ENCODE results near the gene RGS3.

The RGS3 gene

DNA sequence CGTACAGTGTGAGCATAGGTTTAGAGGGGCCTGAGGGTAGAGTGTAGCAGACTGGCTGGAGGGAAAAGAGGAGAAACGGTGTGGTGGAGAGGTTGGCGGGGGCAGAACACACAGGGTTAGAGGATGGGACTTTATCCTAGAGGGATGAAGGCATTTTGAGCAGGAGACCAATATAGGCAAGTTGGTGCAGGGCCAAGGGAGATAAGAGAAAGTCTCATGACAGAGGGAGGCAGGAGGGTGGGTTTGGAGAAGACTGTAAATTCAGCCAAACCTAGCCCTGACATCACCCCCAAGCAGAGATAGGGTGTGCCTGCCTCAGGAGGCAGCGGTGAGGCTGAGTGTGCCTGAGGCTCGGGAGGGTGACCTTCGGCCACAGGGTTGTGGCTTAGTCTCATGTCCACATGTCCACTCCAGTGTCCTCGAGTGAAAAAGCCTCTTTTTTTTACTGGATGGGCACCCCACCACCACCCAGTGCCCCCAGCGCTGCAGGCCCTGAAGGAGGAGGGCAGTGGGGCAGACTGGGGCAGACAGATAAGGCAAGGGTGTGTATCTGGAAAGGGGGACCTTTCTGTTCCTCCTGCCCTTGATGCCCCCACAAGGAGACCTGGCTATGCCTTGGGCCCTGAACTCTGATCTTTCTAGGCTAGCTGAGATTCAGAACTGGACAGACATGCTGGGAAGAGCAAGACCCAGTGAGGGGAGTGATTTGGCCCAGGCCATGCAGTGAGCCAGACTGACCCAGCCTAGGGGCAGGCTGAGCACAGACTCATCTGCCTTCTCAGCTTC, 108.7 kb downstream of the RGS3 start:
- DNase-seq (ENCODE audit: low spot score) = no peak

DNA sequence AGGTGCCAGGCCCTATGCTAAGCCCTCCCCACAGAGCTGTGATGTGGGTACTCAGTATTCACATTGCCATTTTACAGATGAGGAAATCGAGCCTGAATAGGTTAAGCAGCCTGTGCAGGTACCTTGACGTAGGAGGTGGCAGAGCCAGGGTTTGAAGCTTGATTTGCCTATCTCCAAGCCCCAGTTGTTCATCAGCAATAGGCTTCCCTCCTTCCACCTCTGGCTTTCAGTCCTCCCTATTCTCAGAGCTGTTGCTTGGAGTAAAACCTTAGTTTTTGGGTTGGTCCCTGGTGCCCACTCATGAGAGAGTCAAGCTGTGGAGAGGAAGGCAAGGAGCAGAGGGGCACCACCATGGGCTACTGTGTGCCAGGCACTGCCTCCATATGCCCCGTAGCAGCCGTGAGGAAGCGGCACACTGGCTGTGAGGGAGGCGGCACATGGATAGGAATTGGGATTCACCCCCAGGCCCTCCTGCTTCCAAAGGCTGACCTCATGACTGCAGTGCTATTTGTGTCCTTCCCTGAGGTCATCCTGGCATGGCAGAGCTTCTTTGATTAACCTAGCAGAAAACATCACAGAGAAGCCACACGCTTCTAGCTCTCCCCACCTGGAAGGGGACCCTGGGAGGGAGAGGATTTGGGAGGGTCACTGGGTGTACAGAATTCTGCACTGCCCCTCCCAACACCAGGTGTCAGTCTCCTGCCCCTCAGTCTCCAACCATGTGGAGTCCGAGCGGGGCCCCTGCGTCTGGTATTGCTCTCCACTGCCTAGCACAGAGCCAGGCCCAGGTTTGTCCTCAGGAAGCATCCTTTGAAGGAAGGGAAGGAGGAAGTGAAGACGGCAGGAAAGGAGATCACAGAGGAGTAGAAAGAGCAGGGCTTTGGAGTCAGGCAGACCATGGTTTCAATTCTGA, 109.8 kb downstream of the RGS3 start:
- DNase-seq (ENCODE audit: low spot score) = no peak

DNA sequence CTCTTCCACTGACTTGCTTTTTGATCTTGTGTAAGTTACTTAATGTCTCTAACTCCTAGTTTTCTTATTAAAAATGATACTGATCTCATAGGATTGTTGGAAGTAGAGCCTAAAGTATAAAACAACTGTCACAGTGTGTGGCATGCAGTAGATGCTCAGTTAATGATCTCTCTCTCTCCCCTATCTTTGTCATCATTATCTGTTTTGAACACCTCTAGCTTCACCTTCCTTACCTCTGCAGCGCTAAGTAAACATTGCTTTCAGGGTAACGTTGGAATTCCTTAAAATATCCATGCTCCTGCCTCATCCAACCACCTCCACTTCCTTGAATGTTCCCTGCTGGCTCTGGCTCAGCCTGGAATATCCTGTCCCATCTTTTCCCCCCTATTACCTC, 110.4 kb downstream of the RGS3 start:
- DNase-seq (ENCODE audit: low spot score) = no peak

DNA sequence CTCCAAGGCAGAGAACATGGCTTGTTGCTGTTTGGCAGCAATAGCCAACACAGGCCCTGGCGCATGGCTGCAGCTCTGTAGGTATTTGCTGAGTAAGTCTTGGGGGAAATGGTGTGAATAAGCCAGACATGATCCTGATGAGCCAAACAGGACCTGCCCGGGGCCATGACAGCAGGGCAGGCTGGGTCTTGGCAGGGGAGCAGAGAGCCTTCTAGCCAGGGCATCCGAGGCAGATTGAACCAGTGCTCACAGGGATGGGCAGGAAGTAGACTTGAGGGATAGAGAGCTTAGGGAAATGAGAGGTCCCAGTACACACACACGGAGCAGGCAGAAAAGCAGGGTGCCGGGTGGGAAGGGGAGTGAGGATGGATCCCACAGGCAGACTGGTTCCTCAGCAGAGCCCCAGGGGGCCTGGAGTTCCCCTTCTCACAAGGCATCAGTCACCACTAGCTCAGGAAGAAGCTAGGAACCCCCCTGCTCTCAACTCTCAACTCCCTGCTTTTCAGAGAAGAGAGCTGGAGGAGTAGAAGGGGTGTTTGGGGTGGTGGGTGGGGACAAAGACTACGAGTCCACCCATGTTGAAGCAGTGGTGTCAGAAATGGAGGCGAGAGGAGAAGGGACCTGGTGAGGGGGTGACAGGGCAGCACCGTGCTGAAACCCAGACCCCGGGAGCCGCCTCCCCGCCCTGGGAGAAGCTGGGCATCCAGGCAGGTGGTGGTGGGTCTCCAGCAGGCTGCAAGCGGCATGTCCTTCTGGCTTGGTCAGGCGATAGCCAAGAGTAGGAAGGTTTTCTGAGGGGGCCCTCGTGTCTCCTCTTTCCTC, 111.1 kb downstream of the RGS3 start:
- DNase-seq (ENCODE audit: low spot score) = no peak

DNA sequence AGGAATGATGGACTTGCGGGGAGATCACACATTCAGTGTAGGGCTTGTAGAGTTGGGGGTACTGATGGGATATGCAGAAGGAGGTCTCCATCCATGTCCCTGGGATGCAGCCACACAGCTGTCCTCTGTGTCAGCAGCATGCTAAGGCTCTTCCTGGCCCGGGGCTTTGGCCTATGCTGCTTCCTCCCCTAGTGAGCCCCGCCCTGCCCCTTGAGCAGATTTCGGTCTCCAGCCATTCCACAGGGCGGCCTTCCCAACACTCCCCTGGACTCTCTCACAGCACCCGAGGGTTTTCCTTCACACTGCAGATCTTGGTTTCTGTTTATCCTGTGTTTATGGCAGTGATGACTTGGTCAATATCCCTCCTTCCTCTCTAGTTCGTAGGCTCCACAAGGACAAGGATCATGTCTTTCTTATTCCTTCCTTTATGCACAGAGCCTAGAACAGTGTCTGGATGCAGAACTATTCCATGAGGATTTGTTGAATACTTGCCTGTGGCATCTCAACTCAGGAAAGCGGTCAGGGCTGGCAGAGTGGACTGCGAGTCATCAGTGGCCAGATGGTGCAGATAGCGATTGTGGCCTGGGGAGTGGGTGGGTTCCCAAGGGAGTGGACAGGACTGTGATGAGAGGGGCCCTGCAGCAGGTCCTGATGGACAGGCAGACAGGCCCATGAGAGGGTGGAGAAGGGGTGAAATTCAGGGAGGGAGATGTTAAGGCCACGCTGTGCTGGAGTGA, 114.2 kb downstream of the RGS3 start:
- DNase-seq (ENCODE audit: low spot score) = peak; percentile 48

GRCh38 chr9:113578279-113578865, 114.8 kb downstream of the RGS3 start:
- DNase-seq (ENCODE audit: low spot score) = no peak

DNA sequence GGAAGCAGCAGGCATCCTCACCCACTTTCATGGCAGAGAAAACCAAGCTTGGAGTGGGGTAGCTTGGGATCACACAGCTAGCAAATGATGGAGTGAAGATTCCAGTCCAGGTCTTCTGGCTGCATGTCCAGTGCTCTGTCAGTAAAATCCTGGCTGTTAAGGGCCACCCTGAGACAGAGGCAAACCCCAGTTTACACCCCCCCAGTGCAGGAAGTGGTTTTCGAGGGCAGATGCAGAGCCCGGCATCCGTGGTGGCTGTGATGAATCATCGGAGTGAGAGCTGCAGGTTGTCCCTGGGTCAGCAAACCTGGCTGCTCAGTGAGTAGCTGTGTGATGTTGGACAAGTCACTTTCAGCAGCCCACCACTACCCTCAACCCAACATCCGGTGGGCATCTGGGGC, 115.4 kb downstream of the RGS3 start:
- peak; percentile 97 for DNase-seq (ENCODE audit: low spot score)

DNA sequence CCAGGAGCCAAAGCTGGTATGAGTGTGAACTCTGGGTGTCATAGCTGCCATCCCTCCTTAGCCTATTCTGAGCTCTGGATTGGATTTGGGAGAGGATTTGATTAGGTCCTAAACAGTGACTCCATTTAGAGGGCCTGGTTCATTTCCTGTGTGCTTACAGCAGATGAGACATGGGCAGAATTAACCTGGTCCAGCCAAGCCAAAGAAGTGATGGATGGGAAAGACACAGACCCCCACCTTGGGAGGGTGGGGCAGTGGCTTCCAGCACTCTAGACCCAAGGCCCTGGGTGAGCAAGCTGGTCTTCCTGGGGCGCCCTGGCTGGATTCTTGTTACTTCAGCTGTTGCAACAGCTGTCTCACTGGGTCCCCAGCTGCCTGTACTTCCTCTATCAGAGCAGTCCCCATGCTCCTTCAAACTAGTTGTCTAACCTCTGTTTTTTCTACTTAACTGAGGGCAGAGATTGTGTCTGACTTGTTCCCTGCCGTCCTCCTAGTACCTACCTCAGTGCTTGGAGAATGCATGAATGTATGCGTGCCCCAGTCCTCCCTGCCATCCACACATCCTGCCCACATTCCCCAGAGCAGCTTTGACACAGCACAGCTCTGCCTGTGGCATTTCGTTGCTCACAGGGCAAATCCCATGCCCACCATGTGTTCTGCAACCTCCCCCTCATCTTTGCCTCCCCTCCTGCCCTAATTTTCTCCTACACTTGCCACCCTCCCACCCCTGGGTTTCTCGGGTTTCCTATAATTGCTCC, 115.9 kb downstream of the RGS3 start:
- DNase-seq (ENCODE audit: low spot score) = no peak

- DNase-seq (ENCODE audit: low spot score) = no peak
These were observed 116.8 kb downstream of the RGS3 start for GRCh38 chr9:113580041-113580953.

DNA sequence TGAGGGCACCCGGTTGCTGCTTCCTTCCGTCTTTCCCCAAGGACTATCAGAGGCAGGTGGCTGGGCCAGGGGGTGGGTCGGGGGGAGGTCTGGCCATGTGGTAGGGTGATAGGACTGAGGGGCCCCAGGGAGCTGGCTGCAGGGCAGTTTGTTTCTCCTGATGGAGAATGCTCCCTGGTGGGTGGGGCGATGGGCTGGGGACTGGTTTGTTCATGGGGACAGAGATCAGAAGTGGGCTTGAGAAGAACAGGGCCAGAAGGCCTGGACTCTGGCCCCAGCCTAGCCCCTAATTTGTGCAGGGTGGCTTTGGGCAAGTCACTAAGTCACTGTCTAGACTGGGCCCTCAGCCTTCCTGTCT, 117.4 kb downstream of the RGS3 start:
- DNase-seq (ENCODE audit: low spot score) = no peak

- DNase-seq (ENCODE audit: low spot score) = no peak
These were observed 118.6 kb downstream of the RGS3 start for GRCh38 chr9:113581865-113582697.

DNA sequence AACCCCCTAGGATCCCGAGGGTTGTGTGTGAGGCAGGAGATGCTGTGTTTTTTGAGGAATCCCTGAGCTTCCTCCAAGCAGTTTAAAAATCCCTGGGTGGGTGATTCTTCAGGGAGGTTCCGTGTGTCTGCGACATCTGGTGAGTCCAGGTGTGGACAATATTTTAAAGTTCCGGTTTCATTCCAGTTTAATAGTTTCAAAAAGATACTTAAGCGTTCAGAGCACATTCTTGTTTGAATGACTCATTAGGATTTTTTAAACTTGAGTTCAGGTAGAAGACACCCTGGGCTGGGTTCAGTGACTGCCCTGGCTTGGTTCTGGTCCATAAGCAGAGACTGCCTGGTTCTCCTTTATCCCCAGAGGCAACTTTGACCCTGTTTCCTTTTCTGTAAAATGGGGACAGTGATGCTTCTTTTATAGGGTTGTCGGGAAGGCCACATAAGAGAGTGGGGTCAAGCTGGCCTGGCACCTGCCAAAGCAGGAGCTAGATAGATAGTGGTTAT, 119.2 kb downstream of the RGS3 start:
- DNase-seq (ENCODE audit: low spot score) = no peak

- DNase-seq (ENCODE audit: low spot score) = no peak
These were observed 120.2 kb downstream of the RGS3 start for GRCh38 chr9:113583511-113584427.

GRCh38 chr9:113584428-113585084, 121.0 kb downstream of the RGS3 start:
- no peak for DNase-seq (ENCODE audit: low spot score)

DNA sequence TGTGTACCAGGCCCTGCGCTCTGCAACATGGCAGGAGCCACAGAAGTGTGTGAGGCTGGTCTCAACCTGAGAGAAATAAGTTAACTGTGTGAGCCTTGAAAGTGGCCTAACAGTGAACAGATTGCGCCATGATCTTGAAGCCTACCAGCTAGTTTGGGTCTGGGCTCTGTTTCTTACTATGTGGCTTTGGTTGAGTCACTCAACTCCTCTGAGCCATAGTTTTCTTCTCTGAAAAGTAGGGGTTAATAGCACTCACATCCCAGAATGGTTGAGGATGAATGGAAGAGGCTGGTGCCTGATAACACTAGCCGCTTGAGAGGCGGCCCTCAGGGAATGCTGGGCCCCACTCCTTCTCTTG, 121.5 kb downstream of the RGS3 start:
- no peak for DNase-seq (ENCODE audit: low spot score)

DNA sequence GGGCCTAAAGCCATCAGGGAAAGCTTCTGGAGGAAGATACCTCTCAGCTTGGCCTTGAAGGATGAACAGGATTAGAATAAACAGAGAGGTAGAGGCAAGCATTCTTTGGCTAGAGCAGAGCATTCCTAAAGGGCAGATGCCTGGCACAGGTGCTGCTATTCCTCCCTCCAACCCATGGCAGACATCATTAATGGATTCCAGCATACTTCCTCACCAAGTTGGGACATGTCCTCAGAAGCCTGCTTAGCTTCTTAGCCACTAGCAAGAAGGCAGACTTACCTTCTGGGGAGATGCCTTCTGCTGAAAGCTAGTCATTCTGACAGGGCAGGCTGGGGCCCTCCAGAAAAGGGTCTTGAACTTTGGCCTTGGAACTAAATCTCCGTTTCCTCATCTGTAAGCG, 122.0 kb downstream of the RGS3 start:
- no peak for DNase-seq (ENCODE audit: low spot score)

Data from SW480 (cell line).